GM12891 (cell line): Measurements from ENCODE around the gene TNFRSF8.

ENCODE experiments used
- POLR2A ChIP-seq: IDR thresholded peaks from 2 replicates; pipeline ENCODE4 v1.6.1; 2011; ENCODE audit warnings: low read depth, low read length, control low read depth
- SPI1 ChIP-seq: IDR thresholded peaks from 2 replicates; pipeline ENCODE4 v1.6.1; 2011; ENCODE audit warnings: low read depth, low read length, control low read depth

DNA sequence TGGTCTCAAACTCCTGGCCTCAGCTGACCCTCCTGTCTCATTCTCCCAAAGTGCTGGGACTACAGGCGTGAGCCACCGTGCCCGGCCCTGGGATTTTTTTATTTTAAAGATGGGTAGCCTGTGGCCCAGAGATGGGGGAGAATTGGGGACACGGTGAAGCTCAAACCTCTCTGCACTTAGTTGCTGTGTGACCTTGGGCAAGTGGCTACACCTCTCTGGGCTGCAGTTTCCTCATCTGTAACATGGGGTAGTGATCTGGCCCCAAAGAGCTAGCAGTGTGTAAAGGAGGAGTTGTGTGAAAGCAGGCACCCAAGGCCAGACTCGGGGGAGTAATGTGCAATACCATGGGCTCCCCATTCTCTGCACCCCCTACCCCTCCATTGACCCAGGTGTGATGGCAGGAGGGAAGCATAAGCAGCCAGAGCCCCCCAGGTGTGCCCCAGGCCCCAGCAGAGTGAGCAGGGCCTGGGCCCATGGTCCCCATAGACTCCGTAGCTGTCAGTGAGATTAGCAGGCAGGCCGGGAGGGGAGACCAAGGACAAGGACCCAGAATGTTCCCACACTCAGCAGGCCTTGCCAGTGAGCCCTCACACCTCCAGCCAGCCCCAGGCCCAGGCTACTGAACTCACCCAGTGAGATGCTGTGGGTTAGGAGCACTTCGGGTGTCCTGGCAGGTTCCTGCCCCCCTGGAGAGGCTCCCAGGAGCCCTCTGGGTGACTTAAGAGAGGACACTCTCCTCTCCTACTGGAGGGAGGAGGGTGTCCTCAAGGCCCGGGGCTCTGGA, 17.9 kb downstream of the TNFRSF8 start:
- TF ChIP-seq POLR2A (no peak), SPI1 (no peak)
